ENCODE data around the gene TBC1D22A. TPM values are rescaled to one million over a fixed set of nuclear protein-coding genes. Genes with fewer than 3 reads are reported as not detected.
"Not testable (repeated sequence)": the region's sequence is repeated elsewhere in the genome, so short reads cannot be mapped to it uniquely, and the experiment has no call there.

TBC1D22A gene
- total RNA-seq, 8 experiments from 2014 or later = 6.6 to 31.4 (median 12.3) TPM

DNA sequence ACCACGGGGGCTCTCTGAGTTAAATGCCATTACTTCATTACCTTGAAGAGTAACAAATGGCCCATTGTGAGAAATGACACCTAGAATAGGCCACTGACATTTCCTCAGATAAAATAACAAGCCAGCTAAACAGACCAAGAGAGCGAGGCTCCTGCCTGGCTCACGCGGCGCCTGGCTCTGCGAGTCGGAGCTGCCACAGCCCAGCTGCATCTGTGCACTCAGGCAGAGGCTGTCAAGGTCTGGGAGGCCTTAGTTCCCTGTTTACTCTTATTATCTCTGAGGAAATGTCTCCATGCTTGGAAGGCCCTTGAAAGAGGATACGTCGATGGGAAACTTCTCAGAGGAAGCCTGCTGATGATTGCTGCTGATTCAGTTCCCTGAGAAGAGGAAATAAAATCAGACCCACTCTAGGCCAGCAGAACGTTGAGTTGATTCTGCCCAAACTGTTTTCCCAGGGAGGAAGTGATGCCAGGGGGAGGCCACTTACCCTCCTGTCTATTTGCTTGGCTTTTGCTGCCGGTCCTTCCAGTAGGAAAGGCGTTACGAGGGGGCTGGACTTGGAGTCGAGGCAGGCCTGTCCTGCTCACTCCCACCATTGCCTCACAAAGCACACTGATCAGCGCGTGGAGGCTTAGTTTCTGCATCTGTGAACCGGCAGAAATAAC, 208.8 kb downstream of the TBC1D22A start:
- ATAC-seq (replicated peaks in 6 of 8) = peak in 5 of 8 experiments; percentile 88 to 95 (median 92)
- Histone ChIP-seq H3K27ac (peak overlapping the region; percentile 14 to 63), H3K4me3 (no peak overlapping the region), H3K4me1 (replicated peaks in 1 of 2) (peaks cover 18 to 20% of the 10 kb centered on the region in 2 donors)
- in situ Hi-C loops (cut with MboI; ENCODE audit: low pct_unique_long_range_greater_than_20kb in 2 of 9, low sequenced_read_pairs in 9 of 9, unreplicated experiment in 9 of 9) = no loop called here
- 25 to 100% (median 70%) methylated on average over 1 to 13 of the region's 17 CpGs; no CpG with 5 or more reads in 1 of the 10 experiments for WGBS, 10 experiments

DNA sequence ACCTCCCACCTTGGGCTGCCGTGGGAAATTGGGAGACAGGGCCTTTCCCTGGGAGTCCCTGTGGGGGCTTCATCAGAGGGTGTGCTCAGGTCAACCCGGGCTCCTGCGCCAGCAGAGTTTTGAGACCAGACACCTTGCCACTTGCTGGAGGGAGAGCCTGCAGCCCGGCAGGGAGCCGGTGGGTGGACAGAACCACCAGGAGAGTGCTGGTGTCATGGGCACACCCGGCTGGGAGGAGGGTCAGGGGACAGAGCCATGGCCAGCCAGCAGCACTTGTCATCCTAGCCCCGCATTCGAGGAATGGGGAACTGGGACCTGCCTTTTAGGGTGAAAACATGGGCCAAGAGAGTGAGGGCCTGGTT, 209.3 kb downstream of the TBC1D22A start:
- in situ Hi-C loops (cut with MboI; ENCODE audit: low pct_unique_long_range_greater_than_20kb in 2 of 9, low sequenced_read_pairs in 9 of 9, unreplicated experiment in 9 of 9) = no loop called here
- H3K4me3 ChIP-seq = no peak overlapping the region
- WGBS, 10 experiments = 40 to 100% (median 100%) methylated on average over 1 to 2 of the region's 8 CpGs; no CpG with 5 or more reads in 3 of the 10 experiments
- no peak for ATAC-seq (replicated peaks in 6 of 8)
- H3K4me1 ChIP-seq (replicated peaks in 1 of 2) = peaks cover 18 to 20% of the 10 kb centered on the region in 2 donors
- peak overlapping the region in 1 of 2 donors; percentile 63 for H3K27ac ChIP-seq

DNA sequence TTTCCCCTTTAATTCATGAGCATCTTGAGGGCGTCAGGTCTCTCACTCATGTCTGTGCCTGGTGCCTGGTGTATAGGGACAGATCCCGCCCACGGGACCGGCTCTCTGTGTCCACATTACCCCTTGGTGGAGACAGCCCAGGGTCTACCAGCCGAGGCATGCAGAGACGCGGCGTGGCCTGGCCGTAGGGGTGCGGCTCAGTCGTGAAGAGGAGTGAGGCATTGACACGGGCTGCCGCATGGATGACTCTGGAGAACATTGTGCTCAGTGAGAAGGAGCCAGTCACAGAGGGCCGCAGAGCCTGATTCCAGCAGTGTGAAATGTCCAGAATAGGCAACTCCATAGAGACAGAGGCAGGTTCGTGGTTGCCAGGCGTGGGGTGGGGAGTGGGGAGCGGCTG, 209.8 kb downstream of the TBC1D22A start:
- no peak for ATAC-seq (replicated peaks in 6 of 8)
- in situ Hi-C loops (cut with MboI; ENCODE audit: low pct_unique_long_range_greater_than_20kb in 2 of 9, low sequenced_read_pairs in 9 of 9, unreplicated experiment in 9 of 9) = no loop called here
- H3K4me1 ChIP-seq (replicated peaks in 1 of 2) = peaks cover 18 to 20% of the 10 kb centered on the region in 2 donors
- no peak overlapping the region for H3K4me3 ChIP-seq
- WGBS, 10 experiments = 80 to 100% (median 98%) methylated on average over 1 to 8 of the region's 17 CpGs; no CpG with 5 or more reads in 5 of the 10 experiments
- H3K27ac ChIP-seq = no peak overlapping the region

DNA sequence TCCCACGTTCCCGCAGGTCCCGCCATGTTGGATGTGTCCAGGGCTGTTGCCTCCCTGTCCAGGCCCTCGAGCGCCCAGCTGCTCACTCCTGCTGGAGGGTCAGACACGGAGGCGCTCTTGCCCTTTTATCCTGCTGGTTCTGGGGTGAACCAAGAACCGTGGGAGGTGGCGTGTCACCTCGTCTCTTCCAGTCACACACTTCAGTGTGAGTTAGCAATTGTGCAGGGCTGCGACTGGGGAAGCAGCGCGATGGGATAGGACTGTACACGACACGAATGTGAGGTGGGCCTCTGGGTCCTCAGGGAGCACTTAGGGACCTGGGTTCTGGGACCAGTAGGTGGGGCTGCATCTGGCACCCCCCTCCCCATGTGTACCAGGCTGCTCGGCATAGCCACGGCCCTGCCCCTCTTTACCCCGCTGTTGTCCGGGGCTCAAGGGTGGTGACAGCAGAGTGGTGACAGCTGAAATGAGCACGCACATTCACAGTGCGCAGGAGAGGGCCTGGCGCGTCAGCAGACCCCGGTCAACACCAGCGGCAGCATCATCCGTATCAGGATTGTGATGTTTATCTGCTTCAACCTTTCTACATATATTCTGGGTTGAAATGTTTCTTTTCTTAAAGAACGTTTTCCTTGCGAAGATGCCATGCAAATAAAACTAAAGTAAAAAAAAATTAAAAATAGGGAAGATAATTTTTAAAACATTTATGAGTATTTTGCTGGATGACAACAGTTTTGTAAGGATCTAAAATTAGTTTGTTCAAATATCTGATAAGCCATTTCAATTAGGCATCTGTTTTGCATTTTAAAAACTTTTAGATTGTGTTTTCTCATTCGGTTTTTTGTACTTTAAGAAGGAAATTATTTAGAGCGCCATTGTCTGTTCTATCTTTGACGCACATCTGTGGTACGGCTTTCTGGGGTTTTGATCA, 210.7 kb downstream of the TBC1D22A start:
- no peak for ATAC-seq (replicated peaks in 6 of 8)
- Histone ChIP-seq H3K27ac (no peak overlapping the region), H3K4me3 (no peak overlapping the region)

DNA sequence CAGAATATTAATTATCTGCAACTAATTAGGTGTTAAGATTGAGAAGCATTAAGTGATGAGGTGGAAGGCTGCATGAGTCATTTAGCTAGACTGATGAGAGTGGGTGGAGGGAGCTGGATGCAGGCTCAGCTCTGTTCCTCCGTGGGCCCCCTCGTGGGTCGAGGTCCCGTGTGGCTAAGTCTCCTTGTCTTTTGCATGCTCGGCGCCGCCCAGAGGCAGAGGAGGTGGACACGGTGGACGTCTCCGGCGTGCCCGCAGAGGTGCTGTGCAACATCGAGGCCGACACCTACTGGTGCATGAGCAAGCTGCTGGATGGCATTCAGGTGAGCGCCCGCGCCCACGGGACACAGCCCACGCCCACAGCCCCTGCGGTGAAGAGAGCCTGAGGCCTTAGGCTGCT, 211.6 kb downstream of the TBC1D22A start:
- ATAC-seq (replicated peaks in 6 of 8) = peak in 1 of 8 experiments; percentile 57
- no peak overlapping the region for H3K4me3 ChIP-seq
- H3K4me1 ChIP-seq (replicated peaks in 1 of 2) = peaks cover 18 to 20% of the 10 kb centered on the region in 2 donors
- in situ Hi-C loops (cut with MboI; ENCODE audit: low pct_unique_long_range_greater_than_20kb in 2 of 9, low sequenced_read_pairs in 9 of 9, unreplicated experiment in 9 of 9) = no loop called here
- H3K27ac ChIP-seq = no peak overlapping the region
- WGBS, 10 experiments = 70 to 96% (median 89%) methylated on average over 2 to 8 of the region's 20 CpGs; no CpG with 5 or more reads in 4 of the 10 experiments

More for the DNA sequence above, 210.7 kb downstream of the TBC1D22A start:
- peaks cover 18 to 20% of the 10 kb centered on the region in 2 donors for H3K4me1 ChIP-seq (replicated peaks in 1 of 2)
- in situ Hi-C loops (cut with MboI; ENCODE audit: low pct_unique_long_range_greater_than_20kb in 2 of 9, low sequenced_read_pairs in 9 of 9, unreplicated experiment in 9 of 9) = no loop called here
- WGBS, 10 experiments = 19 to 97% (median 89%) methylated on average over 3 to 19 of the region's 32 CpGs

DNA sequence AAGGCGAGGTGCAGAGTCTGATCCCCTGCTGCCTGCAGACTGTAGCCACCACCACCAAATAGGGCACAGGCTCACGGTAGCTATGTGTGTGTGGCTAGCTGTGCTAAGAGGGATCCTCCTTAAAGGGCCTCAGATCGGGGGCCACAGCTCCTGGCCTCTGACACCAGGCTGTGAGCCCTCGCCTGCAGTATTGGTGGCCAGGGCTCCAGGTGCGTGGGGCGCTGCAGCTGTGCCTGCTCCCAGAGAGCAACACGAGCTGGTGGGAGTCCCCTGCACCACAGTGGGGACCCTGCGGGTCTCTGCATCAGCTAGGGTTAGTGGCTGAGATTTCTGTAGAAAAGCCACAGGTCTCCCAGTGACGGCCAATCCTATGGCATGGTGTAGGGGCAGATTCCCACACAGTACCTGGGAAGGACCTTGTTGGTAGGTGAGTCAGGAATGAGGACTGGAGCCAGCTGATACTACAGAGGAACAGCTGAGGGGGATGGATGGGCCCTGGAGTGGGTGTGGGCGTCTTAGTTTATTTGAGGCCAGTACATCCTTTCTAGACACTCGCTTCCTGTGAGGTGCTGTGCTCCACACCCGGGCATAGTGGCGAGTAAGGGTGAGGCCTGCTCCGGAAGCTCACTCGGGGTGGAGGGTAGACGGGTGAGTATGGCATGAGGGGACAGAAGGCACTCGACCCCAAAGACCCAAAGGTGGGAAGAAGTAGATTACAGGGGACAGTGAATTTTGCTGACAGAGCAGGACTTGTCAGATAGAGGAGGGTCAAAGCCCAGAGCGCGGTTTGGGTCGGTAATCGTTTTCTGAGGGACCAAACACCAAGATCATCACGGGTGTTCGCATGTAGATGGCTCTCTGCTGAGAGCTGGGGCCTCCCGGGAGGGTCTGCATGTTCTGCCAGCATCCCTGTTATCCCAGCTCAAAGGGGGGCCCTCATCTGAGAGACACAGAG, 212.5 kb downstream of the TBC1D22A start:
- peaks cover 18 to 20% of the 10 kb centered on the region in 2 donors for H3K4me1 ChIP-seq (replicated peaks in 1 of 2)
- no peak overlapping the region for H3K4me3 ChIP-seq
- in situ Hi-C loops (cut with MboI; ENCODE audit: low pct_unique_long_range_greater_than_20kb in 2 of 9, low sequenced_read_pairs in 9 of 9, unreplicated experiment in 9 of 9) = no loop called here
- ATAC-seq (replicated peaks in 6 of 8) = no peak
- 70 to 100% (median 96%) methylated on average over 1 to 6 of the region's 24 CpGs; no CpG with 5 or more reads in 2 of the 10 experiments for WGBS, 10 experiments
- H3K27ac ChIP-seq = no peak overlapping the region

DNA sequence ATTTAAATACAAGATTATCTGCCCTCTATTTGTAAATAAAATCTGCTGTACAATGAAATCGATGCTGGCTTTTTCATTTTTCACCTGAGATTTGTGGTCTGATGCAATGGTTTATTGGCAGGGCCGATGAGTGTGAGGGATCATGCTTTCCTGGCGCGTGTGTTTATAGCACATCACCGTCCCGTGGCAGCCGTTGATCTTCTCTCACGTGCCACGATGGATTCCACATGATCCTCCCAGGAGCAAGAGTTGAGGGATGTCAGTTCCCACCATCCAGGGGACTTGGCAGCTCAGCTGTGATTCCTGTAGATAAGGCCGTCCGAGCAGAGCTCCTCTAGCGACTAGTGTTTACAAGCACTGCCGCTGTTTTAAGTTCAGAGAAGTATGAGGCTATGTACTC, 213.7 kb downstream of the TBC1D22A start:
- ATAC-seq (replicated peaks in 6 of 8) = peak in 1 of 8 experiments; percentile 14
- WGBS, 10 experiments = 67 to 100% (median 97%) methylated on average over 3 to 9 of the region's 13 CpGs; no CpG with 5 or more reads in 2 of the 10 experiments
- no peak overlapping the region for H3K27ac ChIP-seq
- no peak overlapping the region for H3K4me3 ChIP-seq
- peaks cover 9 to 11% of the 10 kb centered on the region in 2 donors for H3K4me1 ChIP-seq (replicated peaks in 1 of 2)
- in situ Hi-C loops (cut with MboI; ENCODE audit: low pct_unique_long_range_greater_than_20kb in 2 of 9, low sequenced_read_pairs in 9 of 9, unreplicated experiment in 9 of 9) = no loop called here

DNA sequence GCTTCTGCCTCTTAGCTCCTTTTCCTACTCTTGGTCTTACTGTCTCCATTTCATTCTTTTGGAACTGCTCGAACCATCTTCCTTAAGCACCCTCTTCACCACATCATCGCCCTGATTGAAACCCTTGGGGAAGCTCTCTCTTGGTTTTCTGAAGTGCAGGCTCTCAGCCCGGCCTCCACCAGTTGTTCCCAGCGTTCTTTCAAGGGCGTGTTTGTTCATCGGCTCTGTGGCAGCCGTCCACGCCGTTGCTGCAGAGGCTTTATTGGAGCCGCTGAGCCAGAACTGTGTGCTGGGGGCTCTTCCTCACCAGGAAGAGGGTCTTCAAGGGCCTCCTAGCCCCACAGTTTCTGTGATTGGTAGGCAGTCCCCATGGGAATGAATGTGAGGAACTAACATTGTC, 214.1 kb downstream of the TBC1D22A start:
- Histone ChIP-seq H3K27ac (no peak overlapping the region), H3K4me1 (replicated peaks in 1 of 2) (peaks cover 4 to 7% of the 10 kb centered on the region in 2 donors), H3K4me3 (no peak overlapping the region)
- 85 to 100% (median 97%) methylated on average over 1 to 6 of the region's 10 CpGs; no CpG with 5 or more reads in 2 of the 10 experiments for WGBS, 10 experiments
- ATAC-seq (replicated peaks in 6 of 8) = no peak
- in situ Hi-C loops (cut with MboI; ENCODE audit: low pct_unique_long_range_greater_than_20kb in 2 of 9, low sequenced_read_pairs in 9 of 9, unreplicated experiment in 9 of 9) = no loop called here

DNA sequence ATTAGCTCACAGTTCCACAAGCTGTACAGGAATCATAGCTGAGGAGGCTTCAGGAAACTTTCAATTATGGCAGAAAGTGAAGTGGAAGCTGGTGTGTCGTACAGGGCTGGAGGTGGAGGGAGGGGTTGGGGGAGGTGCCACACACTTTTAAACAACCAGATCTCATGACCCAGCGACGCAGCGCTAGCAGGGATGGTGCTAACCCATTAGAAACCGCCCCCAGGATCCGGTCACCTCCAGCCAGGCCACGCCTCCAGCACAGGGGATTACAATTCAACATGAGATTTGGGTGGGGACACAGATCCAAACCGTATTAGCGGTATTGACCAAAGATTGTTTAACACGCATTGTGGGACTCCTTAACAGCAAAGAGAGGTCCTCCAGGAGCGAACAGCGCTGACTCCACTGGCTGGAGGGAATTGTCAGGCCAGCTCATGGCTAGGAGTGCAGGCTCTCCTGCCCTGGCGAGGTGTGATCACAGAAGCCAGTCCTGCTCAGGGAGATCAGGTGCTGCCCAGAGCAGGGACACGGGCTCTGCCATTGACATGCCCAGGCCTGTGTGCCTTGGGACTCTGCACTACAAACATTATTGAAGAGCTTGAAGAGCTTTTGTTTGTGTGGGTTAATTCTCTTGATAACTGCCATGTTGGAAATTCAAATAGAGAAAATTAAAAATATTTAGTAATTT, 215.3 kb downstream of the TBC1D22A start:
- in situ Hi-C loops (cut with MboI; ENCODE audit: low pct_unique_long_range_greater_than_20kb in 2 of 9, low sequenced_read_pairs in 9 of 9, unreplicated experiment in 9 of 9) = no loop called here
- Histone ChIP-seq H3K4me1 (replicated peaks in 1 of 2) (no peaks in the 10 kb centered on the region), H3K4me3 (no peak overlapping the region), H3K27ac (no peak overlapping the region)
- WGBS, 10 experiments = 85 to 100% (median 97%) methylated on average over 1 to 11 of the region's 14 CpGs; no CpG with 5 or more reads in 5 of the 10 experiments
- no peak for ATAC-seq (replicated peaks in 6 of 8)

DNA sequence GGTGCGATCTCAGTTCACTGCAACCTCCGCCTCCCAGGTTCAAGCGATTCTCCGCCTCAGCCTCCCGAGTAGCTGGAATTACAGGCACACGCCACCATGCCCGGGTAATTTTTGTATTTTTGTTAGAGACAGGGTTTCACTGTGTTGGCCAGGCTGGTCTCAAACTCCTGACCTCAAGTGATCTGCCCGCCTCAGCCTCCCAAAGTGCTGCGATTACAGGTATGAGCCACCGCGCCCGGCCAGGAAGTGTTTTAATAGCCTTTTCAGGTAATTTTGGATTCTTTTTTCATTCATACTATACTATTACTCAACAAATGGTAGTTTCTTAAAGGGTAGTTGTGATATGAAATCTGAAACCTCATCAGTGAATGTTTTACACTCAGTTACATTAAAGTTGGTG, 216.2 kb downstream of the TBC1D22A start:
- 79 to 100% (median 96%) methylated on average over 1 to 12 of the region's 12 CpGs; no CpG with 5 or more reads in 1 of the 10 experiments for WGBS, 10 experiments
- H3K4me1 ChIP-seq (replicated peaks in 1 of 2); H3K27ac ChIP-seq; in situ Hi-C loops (cut with MboI; ENCODE audit: low pct_unique_long_range_greater_than_20kb in 2 of 9, low sequenced_read_pairs in 9 of 9, unreplicated experiment in 9 of 9); H3K4me3 ChIP-seq; ATAC-seq (replicated peaks in 6 of 8): not testable (repeated sequence)

DNA sequence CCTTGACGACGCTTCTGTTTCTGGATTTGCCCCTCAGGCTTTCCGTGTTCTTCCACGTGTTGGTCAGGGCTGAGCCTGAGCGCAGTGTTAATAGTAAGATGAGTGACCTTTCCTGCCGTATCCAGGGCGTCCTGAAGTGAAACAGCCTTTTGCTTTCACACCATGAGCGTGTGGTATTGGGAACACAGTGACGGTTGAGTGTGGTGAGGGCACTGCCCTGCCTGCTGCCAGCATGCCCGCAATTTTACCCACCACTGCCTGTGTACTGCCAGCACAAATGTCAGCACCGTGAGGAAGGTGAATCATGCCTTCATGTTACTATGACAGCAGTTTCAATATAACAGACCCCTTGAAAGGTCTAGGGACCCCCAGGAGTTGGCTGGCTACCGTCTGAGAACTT, 217.1 kb downstream of the TBC1D22A start:
- in situ Hi-C loops (cut with MboI; ENCODE audit: low pct_unique_long_range_greater_than_20kb in 2 of 9, low sequenced_read_pairs in 9 of 9, unreplicated experiment in 9 of 9) = no loop called here
- no peaks in the 10 kb centered on the region for H3K4me1 ChIP-seq (replicated peaks in 1 of 2)
- no peak overlapping the region for H3K27ac ChIP-seq
- H3K4me3 ChIP-seq = no peak overlapping the region
- 79 to 100% (median 98%) methylated on average over 2 to 11 of the region's 12 CpGs; no CpG with 5 or more reads in 4 of the 10 experiments for WGBS, 10 experiments
- no peak for ATAC-seq (replicated peaks in 6 of 8)

DNA sequence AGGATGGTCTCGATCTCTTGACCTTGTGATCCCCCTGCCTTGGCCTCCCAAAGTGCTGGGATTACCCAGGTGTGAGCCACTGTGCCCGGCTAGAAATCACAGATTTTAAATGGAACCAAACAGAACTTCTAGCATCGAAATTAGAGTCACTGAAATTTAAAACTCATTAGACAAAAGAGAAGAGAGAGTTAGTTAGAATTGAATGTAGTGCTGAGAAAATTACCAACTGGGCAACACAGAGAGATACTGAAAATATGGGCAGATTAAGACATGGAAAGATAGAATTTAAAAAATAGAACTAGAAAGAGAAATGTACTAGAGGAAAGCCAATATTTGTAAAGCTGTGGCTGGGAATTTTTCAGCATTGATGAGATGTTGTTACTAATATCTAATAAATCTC, 217.9 kb downstream of the TBC1D22A start:
- WGBS, 10 experiments = 67 to 100% (median 92%) methylated on average over 1 to 3 of the region's 3 CpGs; no CpG with 5 or more reads in 1 of the 10 experiments
- ATAC-seq (replicated peaks in 6 of 8) = no peak
- Histone ChIP-seq H3K4me3 (no peak overlapping the region), H3K27ac (no peak overlapping the region), H3K4me1 (replicated peaks in 1 of 2) (no peaks in the 10 kb centered on the region)
- in situ Hi-C loops (cut with MboI; ENCODE audit: low pct_unique_long_range_greater_than_20kb in 2 of 9, low sequenced_read_pairs in 9 of 9, unreplicated experiment in 9 of 9) = no loop called here

Measured in motor neuron (in vitro differentiated cells).